Natural killer cell (primary cell): ENCODE results near the gene DENND10. TPM values are rescaled to one million over a fixed set of nuclear protein-coding genes. Genes with fewer than 3 reads are reported as not detected.

Experiments
- ATAC-seq, 3 donors: fragments of 150-1000 bp in 2 of 3; fragments of 200-7000 bp in 1 of 3; cut with Tn5 transposase; 1 replicate in 1 of 3; 2 replicates in 2 of 3; pipeline ENCODE4 v1.10.0; 2021; ENCODE audit warnings: mild to moderate bottlenecking in 2 of 3, moderate library complexity in 2 of 3
- DNase-seq, 2 donors: peaks; one replicate each; pipeline versions ENCODE4 v3.0.0 to v3.0.0-alpha.2; 2013 to 2021; ENCODE audit warnings: mixed read lengths in 1 of 2
- H3K27ac ChIP-seq: one replicate; pipeline ENCODE4 v1.5.1; 2013; ENCODE audit warnings: mild to moderate bottlenecking, low read length
- H3K27me3 ChIP-seq: one replicate; pipeline ENCODE4 v1.6.1; 2013; ENCODE audit warnings: low read length; ENCODE audit not compliant: control insufficient read depth, insufficient read depth
- H3K36me3 ChIP-seq: one replicate; pipeline ENCODE4 v1.6.1; 2013; ENCODE audit warnings: low read length; ENCODE audit not compliant: control insufficient read depth, insufficient read depth
- H3K4me1 ChIP-seq: one replicate; pipeline ENCODE4 v1.6.1; 2013; ENCODE audit warnings: low read length; ENCODE audit not compliant: control insufficient read depth, insufficient read depth
- H3K4me3 ChIP-seq: one replicate; pipeline ENCODE4 v1.5.1; 2013; ENCODE audit warnings: low read length
- H3K9me3 ChIP-seq: one replicate; pipeline ENCODE4 v1.6.1; 2013; ENCODE audit warnings: low read length; ENCODE audit not compliant: control insufficient read depth, insufficient read depth
- H3K27ac Mint-ChIP-seq, 2 donors: one replicate each; pipeline ENCODE4 v1.8.0; 2022; ENCODE audit warnings: mild to moderate bottlenecking in 2 of 2, mixed read lengths in 2 of 2, moderate library complexity in 1 of 2
- H3K27me3 Mint-ChIP-seq, 2 donors: one replicate each; pipeline ENCODE4 v1.8.0; 2022; ENCODE audit warnings: low read depth in 2 of 2, mixed read lengths in 2 of 2
- H3K36me3 Mint-ChIP-seq: one replicate; pipeline ENCODE4 v1.8.0; 2022; ENCODE audit warnings: mixed read lengths
- H3K4me1 Mint-ChIP-seq, 2 donors: one replicate each; pipeline ENCODE4 v1.8.0; 2022; ENCODE audit warnings: mixed read lengths in 2 of 2
- H3K4me3 Mint-ChIP-seq: one replicate; pipeline ENCODE4 v1.8.0; 2022; ENCODE audit warnings: mild to moderate bottlenecking, moderate library complexity, mixed read lengths
- H3K9me3 Mint-ChIP-seq, 2 donors: one replicate each; pipeline ENCODE4 v1.8.0; 2022; ENCODE audit warnings: mixed read lengths in 2 of 2
- WGBS: methylation state at CpG from one replicate; pipeline ENCODE4 v1.1.7; 2013; ENCODE audit warnings: missing lambda C conversion rate; ENCODE audit not compliant: insufficient coverage; 5-methylcytosine and 5-hydroxymethylcytosine counted together
- intact Hi-C: fragments of 100-400 bp; cut with micrococcal nuclease; formaldehyde crosslinking; loops from one replicate; pipeline ENCODE4 v1.14.2; 2022
- total RNA-seq, 4 donors: library from RNA; stranded (reverse); fragments of 120-200 nt in 1 of 4; gene quantifications; one replicate each; pipeline versions ENCODE4 v1.2.3 to v1.2.4, GENCODE V29; 2013 to 2022
- TF ChIP-seq, protein P1 (sequence below): fragments of 200-600 bp; IDR thresholded peaks from one replicate; pipeline ENCODE4 v1.8.0; 2022; ENCODE audit warnings: antibody characterized with exemption

Gene DENND10
- total RNA-seq, 3 donors from 2014 or later (not counting 1 experiment from before 2014, with no cell fraction given): 24.0 to 42.4 (median 33.9) TPM

DNA sequence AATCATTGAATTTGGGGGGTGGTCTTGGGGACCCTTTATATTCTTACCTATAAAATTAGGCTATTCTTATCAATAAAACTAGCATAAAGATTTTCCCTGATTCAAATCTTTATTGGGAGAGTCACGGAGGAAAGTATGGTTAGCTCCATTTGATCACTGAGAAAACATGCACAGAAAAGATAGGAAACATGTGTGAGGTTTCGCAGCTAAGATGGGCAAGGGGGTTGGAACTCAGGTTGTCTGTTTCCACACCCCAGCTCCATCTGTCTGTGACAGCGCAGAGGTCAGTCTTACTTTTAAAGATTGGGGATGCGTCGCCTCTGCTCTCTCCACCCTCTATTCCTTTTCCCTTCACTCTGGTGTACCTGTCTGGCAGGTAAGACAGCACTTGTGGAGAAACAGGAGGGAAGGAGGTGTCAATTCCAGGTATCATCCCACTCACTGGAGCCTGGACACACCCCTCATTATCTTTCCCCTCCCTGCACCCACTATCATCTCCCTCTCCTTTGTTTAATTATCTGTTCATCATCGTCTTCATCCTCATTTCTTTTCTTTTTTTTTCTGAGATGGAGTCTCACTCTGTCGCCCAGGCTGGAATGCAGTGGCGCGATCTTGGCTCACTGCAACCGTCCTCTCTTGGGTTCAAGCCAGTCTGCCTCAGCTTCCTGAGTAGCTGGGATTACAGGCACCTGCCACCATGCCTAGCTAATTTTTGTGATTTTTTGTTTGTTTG lies 2.4 kb upstream of the DENND10 start:
- WGBS: 93% methylated on average over 8 of the region's 10 CpGs
- ATAC-seq: no peak
- H3K36me3 ChIP-seq: no peaks in the 10 kb centered on the region
- no peak overlapping the region for H3K4me3 ChIP-seq
- intact Hi-C loops: no loop called here
- DNase-seq: no peak
- TF ChIP-seq, protein P1, sequence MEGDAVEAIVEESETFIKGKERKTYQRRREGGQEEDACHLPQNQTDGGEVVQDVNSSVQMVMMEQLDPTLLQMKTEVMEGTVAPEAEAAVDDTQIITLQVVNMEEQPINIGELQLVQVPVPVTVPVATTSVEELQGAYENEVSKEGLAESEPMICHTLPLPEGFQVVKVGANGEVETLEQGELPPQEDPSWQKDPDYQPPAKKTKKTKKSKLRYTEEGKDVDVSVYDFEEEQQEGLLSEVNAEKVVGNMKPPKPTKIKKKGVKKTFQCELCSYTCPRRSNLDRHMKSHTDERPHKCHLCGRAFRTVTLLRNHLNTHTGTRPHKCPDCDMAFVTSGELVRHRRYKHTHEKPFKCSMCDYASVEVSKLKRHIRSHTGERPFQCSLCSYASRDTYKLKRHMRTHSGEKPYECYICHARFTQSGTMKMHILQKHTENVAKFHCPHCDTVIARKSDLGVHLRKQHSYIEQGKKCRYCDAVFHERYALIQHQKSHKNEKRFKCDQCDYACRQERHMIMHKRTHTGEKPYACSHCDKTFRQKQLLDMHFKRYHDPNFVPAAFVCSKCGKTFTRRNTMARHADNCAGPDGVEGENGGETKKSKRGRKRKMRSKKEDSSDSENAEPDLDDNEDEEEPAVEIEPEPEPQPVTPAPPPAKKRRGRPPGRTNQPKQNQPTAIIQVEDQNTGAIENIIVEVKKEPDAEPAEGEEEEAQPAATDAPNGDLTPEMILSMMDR: no peak
- H3K27me3 ChIP-seq: no peaks in the 10 kb centered on the region
- no peaks in the 10 kb centered on the region for H3K36me3 Mint-ChIP-seq
- H3K4me3 Mint-ChIP-seq: no peak overlapping the region
- H3K4me1 ChIP-seq: peaks cover 26% of the 10 kb centered on the region
- no peaks in the 10 kb centered on the region for H3K9me3 Mint-ChIP-seq
- peak overlapping the region; percentile 59 to 76 for H3K27ac Mint-ChIP-seq
- no peak overlapping the region for H3K27ac ChIP-seq
- peaks cover 19 to 28% of the 10 kb centered on the region in 2 donors for H3K4me1 Mint-ChIP-seq
- H3K9me3 ChIP-seq: no peaks in the 10 kb centered on the region
- H3K27me3 Mint-ChIP-seq: no peaks in the 10 kb centered on the region

- TF ChIP-seq, protein P1: no peak
- H3K9me3 Mint-ChIP-seq: no peaks in the 10 kb centered on the region
- Histone ChIP-seq H3K4me3 (no peak overlapping the region), H3K36me3 (peaks cover 2% of the 10 kb centered on the region), H3K27me3 (no peaks in the 10 kb centered on the region), H3K27ac (peak overlapping the region; percentile 54), H3K9me3 (no peaks in the 10 kb centered on the region), H3K4me1 (peaks cover 26% of the 10 kb centered on the region)
- DNase-seq (peak in 1 of 2 donors; percentile 39), ATAC-seq (no peak)
- H3K4me3 Mint-ChIP-seq: peak overlapping the region; percentile 78
- WGBS: 87% methylated on average over 11 of the region's 12 CpGs
- no peaks in the 10 kb centered on the region for H3K27me3 Mint-ChIP-seq
- H3K36me3 Mint-ChIP-seq: no peaks in the 10 kb centered on the region
- peaks cover 19 to 28% of the 10 kb centered on the region in 2 donors for H3K4me1 Mint-ChIP-seq
- intact Hi-C loops: no loop called here
- peak overlapping the region; percentile 47 to 80 for H3K27ac Mint-ChIP-seq
Measured at GRCh38 chr10:119103241-119103902, 541 bp upstream of the DENND10 start.

GRCh38 chr10:119104654-119105015 lies 722 bp downstream of the DENND10 start:
- ATAC-seq (no peak), DNase-seq (peak in 1 of 2 donors; percentile 28)
- TF ChIP-seq, protein P1: no peak
- H3K4me1 Mint-ChIP-seq: peaks cover 19 to 28% of the 10 kb centered on the region in 2 donors
- no peaks in the 10 kb centered on the region for H3K27me3 ChIP-seq
- no peaks in the 10 kb centered on the region for H3K27me3 Mint-ChIP-seq
- peak overlapping the region; percentile 47 for H3K4me3 ChIP-seq
- H3K4me1 ChIP-seq: peaks cover 26% of the 10 kb centered on the region
- H3K9me3 Mint-ChIP-seq: no peaks in the 10 kb centered on the region
- H3K36me3 ChIP-seq: peaks cover 12% of the 10 kb centered on the region
- H3K36me3 Mint-ChIP-seq: no peaks in the 10 kb centered on the region
- H3K9me3 ChIP-seq: no peaks in the 10 kb centered on the region
- under 1% methylated on average over 22 of the region's 22 CpGs for WGBS
- peak overlapping the region; percentile 38 to 77 for H3K27ac Mint-ChIP-seq
- intact Hi-C loops: loop anchor here (2.0 kb wide), 1 partner anchor 24 kb away; the partner anchor contains the start of gene EIF3A
- H3K27ac ChIP-seq: peak overlapping the region; percentile 8
- peak overlapping the region; percentile 92 for H3K4me3 Mint-ChIP-seq
